Spleen (tissue), 7 donors: ENCODE data around the gene CNTNAP2.

Experiments used
- POLR2A ChIP-seq, 3 donors: fragments of 450-650 bp; IDR thresholded peaks; one replicate each; pipeline ENCODE4 v1.5.1; 2017; ENCODE audit warnings: antibody characterized with exemption in 3 of 3, mild to moderate bottlenecking in 1 of 3
- TF ChIP-seq, protein P1 (sequence below), 11 experiments: fragments of 200-600 bp in 7 of 11; fragments of 450-650 bp in 4 of 11; sonication (generic) in 4 of 11; IDR thresholded peaks in 8 of 11; conservative IDR thresholded peaks in 3 of 11; 1 replicate in 7 of 11; 2 replicates in 4 of 11; pipeline versions ENCODE4 v1.4.0 to v1.8.0; 2016 to 2021; ENCODE audit warnings: antibody characterized with exemption in 11 of 11, inconsistent platforms in 4 of 11, mild to moderate bottlenecking in 1 of 11
- donor health status: DM: no; HTN: no; CAD: no; lungs with moderate emphysema.
- donor health status: DM: no; HTN: no; CAD: no.
- donor health status: DM: no; HTN: no; CAD: no.

DNA sequence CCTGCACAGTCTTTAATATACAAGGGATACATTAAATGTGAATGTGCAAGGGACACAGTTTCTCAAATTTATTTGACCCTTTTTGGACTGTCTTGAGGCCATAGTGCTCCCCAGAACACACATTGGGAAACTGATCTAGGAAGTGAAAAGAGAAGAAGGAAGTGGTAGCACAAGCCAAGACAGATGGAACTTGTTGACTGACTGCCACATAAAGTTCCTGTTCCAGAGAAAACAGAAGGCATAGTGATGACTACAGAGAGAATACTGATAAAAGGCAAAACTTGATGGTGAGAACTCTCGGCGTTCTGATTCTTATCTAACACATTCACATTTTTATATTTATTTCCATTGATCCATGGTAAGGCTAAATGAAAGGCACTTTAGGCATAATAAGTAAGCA lies 1216.4 kb downstream of the CNTNAP2 start:
- TF ChIP-seq, protein P1, sequence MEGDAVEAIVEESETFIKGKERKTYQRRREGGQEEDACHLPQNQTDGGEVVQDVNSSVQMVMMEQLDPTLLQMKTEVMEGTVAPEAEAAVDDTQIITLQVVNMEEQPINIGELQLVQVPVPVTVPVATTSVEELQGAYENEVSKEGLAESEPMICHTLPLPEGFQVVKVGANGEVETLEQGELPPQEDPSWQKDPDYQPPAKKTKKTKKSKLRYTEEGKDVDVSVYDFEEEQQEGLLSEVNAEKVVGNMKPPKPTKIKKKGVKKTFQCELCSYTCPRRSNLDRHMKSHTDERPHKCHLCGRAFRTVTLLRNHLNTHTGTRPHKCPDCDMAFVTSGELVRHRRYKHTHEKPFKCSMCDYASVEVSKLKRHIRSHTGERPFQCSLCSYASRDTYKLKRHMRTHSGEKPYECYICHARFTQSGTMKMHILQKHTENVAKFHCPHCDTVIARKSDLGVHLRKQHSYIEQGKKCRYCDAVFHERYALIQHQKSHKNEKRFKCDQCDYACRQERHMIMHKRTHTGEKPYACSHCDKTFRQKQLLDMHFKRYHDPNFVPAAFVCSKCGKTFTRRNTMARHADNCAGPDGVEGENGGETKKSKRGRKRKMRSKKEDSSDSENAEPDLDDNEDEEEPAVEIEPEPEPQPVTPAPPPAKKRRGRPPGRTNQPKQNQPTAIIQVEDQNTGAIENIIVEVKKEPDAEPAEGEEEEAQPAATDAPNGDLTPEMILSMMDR (IDR thresholded peaks at IDR 0.05 in 8 of 11, conservative IDR thresholded peaks at IDR 0.05 in 3 of 11) = no peak
- no peak for TF ChIP-seq POLR2A (IDR thresholded peaks at IDR 0.05)
